Skeletal muscle cell (primary cell): ENCODE measurements around the gene FBN1.

Source experiments
- DNase-seq: peaks from one replicate; pipeline ENCODE4 v3.0.0-alpha.2; 2010; ENCODE audit warnings: low read depth
- H3K4me3 ChIP-seq: 2 replicates; pipeline ENCODE4 v1.5.1; 2011; ENCODE audit warnings: low read depth, mild to moderate bottlenecking, control low read depth, low read length, moderate library complexity

The FBN1 gene

GRCh38 chr15:48395521-48396011, 249.9 kb downstream of the FBN1 start:
- peak; percentile 67 for DNase-seq
- no peak overlapping the region for H3K4me3 ChIP-seq

GRCh38 chr15:48394970-48395369, 250.5 kb downstream of the FBN1 start:
- H3K4me3 ChIP-seq = no peak overlapping the region
- no peak for DNase-seq

- H3K4me3 ChIP-seq = no peak overlapping the region
- DNase-seq = peak; percentile 66
Observed at GRCh38 chr15:48393645-48394506, 251.6 kb downstream of the FBN1 start.

GRCh38 chr15:48392356-48392755, 253.2 kb downstream of the FBN1 start:
- peak; percentile 84 for DNase-seq
- no peak overlapping the region for H3K4me3 ChIP-seq

GRCh38 chr15:48391950-48392349, 253.6 kb downstream of the FBN1 start:
- DNase-seq = no peak
- H3K4me3 ChIP-seq = no peak overlapping the region

- no peak overlapping the region for H3K4me3 ChIP-seq
- DNase-seq = no peak
Observed at GRCh38 chr15:48389691-48390143, 255.8 kb downstream of the FBN1 start.

GRCh38 chr15:48388910-48389309, 256.6 kb downstream of the FBN1 start:
- H3K4me3 ChIP-seq = no peak overlapping the region
- DNase-seq = no peak

GRCh38 chr15:48388016-48388851, 257.3 kb downstream of the FBN1 start:
- H3K4me3 ChIP-seq = no peak overlapping the region
- no peak for DNase-seq

- peak; percentile 94 for DNase-seq
Observed at GRCh38 chr15:48385031-48385830, 260.3 kb downstream of the FBN1 start.

GRCh38 chr15:48384616-48385015, 260.9 kb downstream of the FBN1 start:
- no peak for DNase-seq
- H3K4me3 ChIP-seq = no peak overlapping the region

More at GRCh38 chr15:48385031-48385830, 260.3 kb downstream of the FBN1 start:
- H3K4me3 ChIP-seq = no peak overlapping the region

GRCh38 chr15:48383031-48383430, 262.5 kb downstream of the FBN1 start:
- no peak overlapping the region for H3K4me3 ChIP-seq
- DNase-seq = no peak

GRCh38 chr15:48381861-48382260, 263.6 kb downstream of the FBN1 start:
- H3K4me3 ChIP-seq = no peak overlapping the region
- DNase-seq = no peak

GRCh38 chr15:48380198-48380597, 265.3 kb downstream of the FBN1 start:
- no peak for DNase-seq

GRCh38 chr15:48375767-48376166, 269.7 kb downstream of the FBN1 start:
- no peak overlapping the region for H3K4me3 ChIP-seq
- DNase-seq = no peak

More at GRCh38 chr15:48380198-48380597, 265.3 kb downstream of the FBN1 start:
- no peak overlapping the region for H3K4me3 ChIP-seq

- DNase-seq = no peak
- no peak overlapping the region for H3K4me3 ChIP-seq
Observed at GRCh38 chr15:48374472-48374871, 271.0 kb downstream of the FBN1 start.

GRCh38 chr15:48373821-48374451, 271.6 kb downstream of the FBN1 start:
- DNase-seq = peak; percentile 89
- no peak overlapping the region for H3K4me3 ChIP-seq

GRCh38 chr15:48371961-48372360, 273.5 kb downstream of the FBN1 start:
- no peak for DNase-seq
- no peak overlapping the region for H3K4me3 ChIP-seq

- DNase-seq = no peak
- no peak overlapping the region for H3K4me3 ChIP-seq
Observed at GRCh38 chr15:48371550-48371949, 274.0 kb downstream of the FBN1 start.

- DNase-seq = peak; percentile 95
- no peak overlapping the region for H3K4me3 ChIP-seq
Observed at GRCh38 chr15:48370460-48370859, 275.0 kb downstream of the FBN1 start.
